Thoracic aorta endothelial cell (primary cell): ENCODE measurements around the gene PIN1. TPM values are rescaled to one million over a fixed set of nuclear protein-coding genes. Genes with fewer than 3 reads are reported as not detected.

Experiments used
- small RNA-seq: library from RNA; depleted of rRNA; stranded (forward); fragments of <200 nt; gene quantifications from one replicate; pipeline ENCODE3, GENCODE V24; 2012
- total RNA-seq: library from RNA; depleted of rRNA; stranded (reverse); fragments of >200 nt; gene quantifications from 2 replicates; pipeline ENCODE4 v1.2.3, GENCODE V29; 2012

The PIN1 gene
- 57.7 and 70.8 TPM in 2 replicates for total RNA-seq

GRCh38 chr19:9834726-9835506 lies at the start of gene PIN1:
Gene PIN1 (plus strand): TSS chr19:9835318. CDS start chr19:9835345, 27 bp downstream.

GRCh38 chr19:9818734-9819595 lies 16.2 kb upstream of the PIN1 start, which contains the start of gene FBXL12:
Gene FBXL12 (minus strand): TSS chr19:9819079. CDS start chr19:9818813, 266 bp downstream.

GRCh38 chr19:9827289-9828238 lies 7.6 kb upstream of the PIN1 start, which contains the start of gene UBL5:
Gene UBL5 (plus strand): TSS chr19:9827918. CDS start chr19:9828338, 420 bp downstream.

Small RNA genes within 50 kb of the gene (small RNA-seq; reads per million reads assigned to genes)
- gene RF00156, result not detected

Other genes starting within 250 kb of the PIN1 start
- gene ZNF561, start 214.1 kb upstream of the PIN1 start, total RNA-seq, result 24.4 and 43.4 TPM in 2 replicates
- gene ZNF562, start 160.2 kb upstream of the PIN1 start, total RNA-seq, result 33.0 and 40.6 TPM in 2 replicates
- 5.5 and 9.2 TPM in 2 replicates for gene ZNF846, start 66.6 kb upstream of the PIN1 start, total RNA-seq
- 16.4 and 16.5 TPM in 2 replicates for gene FBXL12, start 16.2 kb upstream of the PIN1 start, total RNA-seq
- gene UBL5, start 7.4 kb upstream of the PIN1 start, total RNA-seq, result 230 and 236 TPM in 2 replicates
- gene OLFM2, start 101.2 kb downstream of the PIN1 start, total RNA-seq, result 0.14 and 0.53 TPM in 2 replicates
- gene COL5A3, start 175.2 kb downstream of the PIN1 start, total RNA-seq, result under 0.01 TPM in 1 of 2 replicates, not detected in the other
- not detected in 2 replicates for gene RDH8, start 178.2 kb downstream of the PIN1 start, total RNA-seq